NT2/D1 (cell line): Measurements from ENCODE around the gene EVI2B.
"Not testable (repeated sequence)": the region's sequence is repeated elsewhere in the genome, so short reads cannot be mapped to it uniquely, and the experiment has no call there.

Source experiments
- SUZ12 ChIP-seq: IDR thresholded peaks from 2 replicates; pipeline ENCODE4 v1.6.1; 2011; ENCODE audit not compliant: insufficient read length, insufficient read depth; ENCODE audit errors: extremely low read depth
- YY1 ChIP-seq: IDR thresholded peaks from 2 replicates; pipeline ENCODE4 v1.6.1; 2011; ENCODE audit not compliant: insufficient read length, insufficient read depth
- ZNF274 ChIP-seq: IDR thresholded peaks from 2 replicates; pipeline ENCODE4 v1.6.1; 2011; ENCODE audit warnings: mild to moderate bottlenecking, low read depth, low read length

DNA sequence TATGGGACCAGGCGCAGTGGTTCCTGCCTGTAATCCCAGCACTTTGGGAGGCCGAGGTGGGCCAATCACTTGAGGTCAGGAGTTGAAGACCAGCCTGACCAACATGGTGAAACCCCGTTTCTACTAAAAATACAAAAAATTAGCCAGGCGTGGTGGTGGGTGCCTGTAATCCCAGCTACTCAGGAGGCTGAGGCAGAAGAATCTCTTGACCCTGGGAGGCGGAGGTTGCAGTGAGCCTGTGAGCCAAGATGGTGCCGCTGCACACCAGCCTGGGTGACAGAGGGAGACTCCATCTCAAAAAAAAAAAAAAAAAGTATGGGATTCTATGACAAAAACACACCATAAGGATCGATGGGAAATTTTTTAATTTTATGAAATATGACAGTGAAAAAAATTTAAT, 1.6 kb downstream of the EVI2B start:
- not testable (repeated sequence) for TF ChIP-seq YY1, SUZ12, ZNF274
